Stimulated activated CD4-positive, alpha-beta T cell treated with anti-CD3 and anti-CD28 coated beads, Interleukin-2, amount 100 ng/mL, for 48 hours (primary cell): ENCODE data around the gene ITGAD.
A peak's percentile ranks its signal among the peaks of the same experiment; 100 is the strongest.
"Not testable (repeated sequence)": the region's sequence is repeated elsewhere in the genome, so short reads cannot be mapped to it uniquely, and the experiment has no call there.

ENCODE experiments used
- DNase-seq, 2 donors: peaks; one replicate each; pipeline ENCODE4 v3.0.0-alpha.2; 2020

The ITGAD gene

DNA sequence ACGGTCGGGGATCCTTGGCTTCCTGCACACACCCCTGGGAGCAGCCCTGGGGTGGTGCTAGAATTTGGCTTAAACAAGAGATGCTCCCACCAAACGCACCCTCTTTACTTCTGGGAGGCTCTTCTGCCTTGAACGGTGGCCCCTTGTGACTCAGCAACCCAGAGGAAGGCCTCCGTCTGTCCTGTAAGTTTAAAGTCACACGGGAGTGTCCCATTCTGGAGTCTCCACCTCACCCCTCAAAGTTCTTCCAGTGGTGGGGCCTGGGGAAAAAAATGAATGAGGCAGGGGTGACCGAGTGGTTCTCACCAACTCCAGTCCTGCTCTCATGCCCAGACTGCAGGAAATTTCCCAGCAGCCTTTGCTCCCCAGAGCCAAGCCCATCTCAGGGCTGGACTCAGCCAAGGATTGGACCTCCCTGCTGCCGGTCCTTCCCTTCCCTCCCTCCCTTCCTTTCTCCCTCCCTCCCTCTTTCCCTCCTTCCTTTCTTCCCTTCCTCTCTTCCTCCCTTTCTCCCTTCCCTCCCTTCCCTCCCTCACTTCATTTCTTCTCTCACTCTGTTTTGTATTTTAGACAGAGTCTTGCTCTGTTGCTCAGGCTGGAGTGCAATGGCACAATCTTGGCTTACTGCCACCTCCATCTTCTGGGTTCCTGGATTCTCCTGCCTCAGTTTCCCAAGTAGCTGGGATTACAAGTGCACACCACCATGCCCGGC, 11.4 kb downstream of the ITGAD start:
- no peak for DNase-seq

DNA sequence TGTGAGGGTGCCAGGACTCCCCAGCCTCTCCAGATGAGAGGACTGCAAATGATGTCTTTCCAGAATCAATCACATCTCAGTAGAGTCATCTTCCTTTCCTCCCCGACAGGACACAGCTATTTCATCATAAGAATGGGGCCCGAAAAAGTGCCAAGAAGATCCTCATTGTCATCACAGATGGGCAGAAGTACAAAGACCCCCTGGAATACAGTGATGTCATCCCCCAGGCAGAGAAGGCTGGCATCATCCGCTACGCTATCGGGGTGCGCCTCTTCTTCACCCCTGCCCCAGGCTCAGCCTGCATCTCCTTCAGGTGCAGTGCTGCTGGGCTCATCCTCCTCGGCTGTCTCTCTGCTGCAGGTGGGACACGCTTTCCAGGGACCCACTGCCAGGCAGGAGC, 14.3 kb downstream of the ITGAD start:
- no peak for DNase-seq

DNA sequence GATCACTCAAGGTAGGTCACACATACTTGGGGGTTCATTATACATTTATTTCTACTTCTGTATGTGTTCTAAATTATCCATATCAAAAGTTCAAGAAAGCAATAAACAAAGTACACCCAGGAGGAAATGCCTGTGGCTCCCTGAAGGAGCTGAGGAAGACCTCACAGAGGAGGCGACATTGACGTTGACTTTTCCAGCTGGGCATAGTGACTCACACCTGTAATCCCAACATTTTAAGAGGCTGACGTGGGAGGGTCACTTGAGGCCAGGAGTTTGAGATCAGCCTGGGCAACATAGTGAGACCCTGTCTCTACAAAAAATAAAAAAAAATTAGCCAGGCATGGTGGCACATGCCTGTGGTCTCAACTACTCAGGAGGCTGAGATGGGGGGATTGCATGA, 16.3 kb downstream of the ITGAD start:
- no peak for DNase-seq

DNA sequence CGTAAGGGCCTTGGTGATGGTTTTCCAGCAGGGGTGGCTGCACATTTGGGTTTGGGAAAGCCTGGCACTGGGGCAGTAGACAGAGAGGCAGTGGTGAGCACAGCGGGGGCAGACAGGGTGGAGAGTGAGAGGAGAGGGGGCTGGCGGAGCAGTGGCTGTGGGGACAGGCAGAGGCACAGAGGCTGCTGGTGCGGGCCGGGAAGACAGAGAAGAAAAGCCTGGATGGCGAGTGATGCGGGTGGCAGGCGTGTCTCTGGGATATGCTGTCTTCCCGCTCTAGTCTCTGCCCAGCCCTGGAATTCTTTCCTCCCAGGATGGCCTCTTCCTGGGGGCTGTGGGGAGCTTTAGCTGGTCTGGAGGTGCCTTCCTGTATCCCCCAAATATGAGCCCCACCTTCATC, 16.9 kb downstream of the ITGAD start:
- DNase-seq, result no peak

DNA sequence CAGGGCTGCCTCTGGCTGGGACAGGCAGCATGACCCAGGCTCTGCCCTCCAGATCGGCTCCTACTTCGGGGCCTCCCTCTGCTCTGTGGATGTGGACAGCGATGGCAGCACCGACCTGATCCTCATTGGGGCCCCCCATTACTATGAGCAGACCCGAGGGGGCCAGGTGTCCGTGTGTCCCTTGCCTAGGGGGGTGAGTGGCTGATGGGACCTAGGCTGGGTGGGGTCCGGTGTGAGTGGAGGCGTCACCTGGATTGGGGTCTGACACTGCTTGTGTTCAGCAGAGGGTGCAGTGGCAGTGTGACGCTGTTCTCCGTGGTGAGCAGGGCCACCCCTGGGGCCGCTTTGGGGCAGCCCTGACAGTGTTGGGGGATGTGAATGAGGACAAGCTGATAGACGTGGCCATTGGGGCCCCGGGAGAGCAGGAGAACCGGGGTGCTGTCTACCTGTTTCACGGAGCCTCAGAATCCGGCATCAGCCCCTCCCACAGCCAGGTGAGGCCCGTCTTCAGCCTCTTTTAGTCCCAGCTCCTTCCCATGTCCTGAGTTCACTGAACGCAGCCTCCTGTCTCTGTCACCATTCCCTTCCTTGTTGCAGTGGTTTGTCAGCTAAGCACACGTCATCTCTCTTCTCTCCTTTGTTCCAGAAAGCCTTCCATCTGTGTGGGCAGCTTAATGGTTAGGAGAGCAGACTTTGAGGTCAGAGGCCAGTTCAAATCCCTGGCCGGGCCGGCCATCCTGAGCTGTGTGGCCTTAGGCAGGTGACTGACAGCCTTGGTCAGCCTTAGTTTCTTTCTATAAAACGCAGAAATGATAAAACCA, 18.1 kb downstream of the ITGAD start:
- DNase-seq, result no peak

DNA sequence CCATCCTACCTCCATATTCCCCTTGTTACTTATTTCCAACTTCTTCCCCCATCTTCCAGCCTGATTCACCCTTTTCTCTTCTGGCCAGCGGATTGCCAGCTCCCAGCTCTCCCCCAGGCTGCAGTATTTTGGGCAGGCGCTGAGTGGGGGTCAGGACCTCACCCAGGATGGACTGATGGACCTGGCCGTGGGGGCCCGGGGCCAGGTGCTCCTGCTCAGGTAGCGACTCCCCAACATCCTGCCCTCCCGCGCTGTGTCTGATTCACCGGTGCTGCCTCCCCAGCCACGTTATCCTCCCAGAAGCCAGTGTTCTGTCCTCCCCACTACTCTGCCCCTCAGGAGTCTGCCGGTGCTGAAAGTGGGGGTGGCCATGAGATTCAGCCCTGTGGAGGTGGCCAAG, 19.6 kb downstream of the ITGAD start:
- DNase-seq, result no peak

DNA sequence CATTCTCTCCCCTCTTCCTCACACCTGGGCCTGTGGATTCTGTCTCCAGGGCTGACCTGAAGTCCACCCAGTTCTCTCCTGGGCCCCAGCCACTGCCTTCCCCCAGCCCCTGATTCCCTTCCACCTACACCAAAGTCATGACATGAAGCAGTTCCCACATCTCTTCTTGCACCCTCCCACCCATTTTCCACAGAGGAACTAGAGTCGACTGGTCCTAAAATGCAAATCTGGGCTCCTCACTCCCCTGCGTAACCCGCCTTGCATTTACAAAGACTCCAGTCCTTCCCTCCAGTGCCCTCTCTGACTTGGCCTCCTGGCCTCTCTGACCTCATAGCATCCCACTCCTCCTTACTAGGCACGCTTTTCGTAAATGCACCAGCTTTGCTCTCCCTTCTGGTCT, 20.2 kb downstream of the ITGAD start:
- DNase-seq, result no peak

DNA sequence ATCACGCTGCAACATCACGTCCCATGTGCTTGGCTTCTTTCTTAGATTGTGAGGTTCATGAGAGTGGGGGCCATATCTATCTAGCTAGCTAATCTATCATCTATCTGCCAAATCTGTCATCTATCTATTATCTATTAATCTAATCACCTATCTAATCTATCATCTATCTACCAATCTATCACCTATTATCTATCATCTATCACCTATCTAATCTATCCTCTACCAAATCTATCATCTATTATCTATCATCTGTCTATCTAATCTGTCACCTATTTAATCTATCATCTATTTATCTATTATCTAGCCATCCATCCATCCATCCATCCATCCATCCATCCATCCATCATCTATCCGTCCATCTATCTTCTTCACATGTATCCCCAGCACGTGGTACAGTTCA, 20.8 kb downstream of the ITGAD start:
- no peak for DNase-seq

DNA sequence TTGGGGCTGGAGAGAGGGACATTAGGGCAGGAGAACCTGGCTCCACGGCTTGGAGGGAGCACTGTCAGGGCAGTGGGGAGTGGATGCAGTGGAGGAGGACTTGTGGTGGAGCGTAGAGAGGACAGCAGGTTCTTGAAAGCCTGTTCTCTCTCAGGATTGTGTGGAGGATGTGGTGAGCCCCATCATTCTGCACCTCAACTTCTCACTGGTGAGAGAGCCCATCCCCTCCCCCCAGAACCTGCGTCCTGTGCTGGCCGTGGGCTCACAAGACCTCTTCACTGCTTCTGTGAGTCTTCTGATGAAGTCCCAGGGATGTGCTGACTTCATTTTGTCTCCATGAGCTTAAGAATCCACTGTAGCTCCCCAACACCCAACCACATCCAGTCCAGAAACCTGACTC, 21.6 kb downstream of the ITGAD start:
- DNase-seq, result no peak

DNA sequence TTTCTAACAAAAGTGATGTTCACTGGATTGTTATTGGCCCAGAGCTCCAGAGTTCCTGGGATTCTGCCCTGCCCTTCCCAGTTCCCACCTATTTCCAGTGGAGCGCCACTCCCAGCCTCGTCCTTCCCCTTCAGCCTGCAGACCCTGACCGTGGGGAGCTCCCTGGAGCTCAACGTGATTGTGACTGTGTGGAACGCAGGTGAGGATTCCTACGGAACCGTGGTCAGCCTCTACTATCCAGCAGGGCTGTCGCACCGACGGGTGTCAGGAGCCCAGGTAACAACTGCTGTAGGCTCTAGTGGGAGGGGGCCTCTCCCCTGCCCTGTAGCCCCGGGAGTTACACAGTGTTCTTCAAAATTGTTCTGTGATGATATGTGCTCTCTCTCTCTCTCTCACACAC, 23.2 kb downstream of the ITGAD start:
- no peak for DNase-seq

DNA sequence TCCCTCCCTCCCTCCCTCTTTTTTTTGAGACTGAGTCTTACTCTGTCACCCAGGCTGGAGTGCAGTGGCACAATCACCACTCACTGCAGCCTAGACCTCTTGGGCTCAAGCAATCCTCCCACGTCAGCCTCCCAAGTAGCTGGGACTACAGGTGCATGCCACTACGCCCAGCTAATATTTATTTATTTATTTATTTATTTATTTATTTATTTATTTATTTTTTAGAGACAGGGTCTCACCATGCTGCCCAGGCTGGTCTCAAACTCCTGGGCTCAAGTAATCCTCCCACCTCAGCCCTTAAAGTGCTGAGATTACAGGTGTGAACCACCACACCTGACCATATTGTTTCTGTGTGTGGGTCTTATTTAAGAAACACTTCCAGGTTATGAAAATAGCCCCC, 23.9 kb downstream of the ITGAD start:
- not testable (repeated sequence) for DNase-seq

DNA sequence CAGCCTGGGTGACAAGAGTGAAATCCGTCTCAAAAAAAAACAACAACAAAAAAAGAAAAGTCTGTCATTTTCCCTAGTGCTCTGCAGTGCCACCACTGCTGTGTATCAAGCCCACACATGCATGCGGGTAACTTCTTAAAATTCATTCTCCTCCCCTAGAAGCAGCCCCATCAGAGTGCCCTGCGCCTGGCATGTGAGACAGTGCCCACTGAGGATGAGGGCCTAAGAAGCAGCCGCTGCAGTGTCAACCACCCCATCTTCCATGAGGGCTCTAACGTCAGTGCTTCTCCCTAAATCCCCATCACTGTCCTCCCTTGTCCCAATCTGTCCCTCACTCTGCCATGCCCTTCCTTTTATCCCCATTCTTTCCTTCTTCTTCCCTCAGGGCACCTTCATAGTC, 24.8 kb downstream of the ITGAD start:
- no peak for DNase-seq

DNA sequence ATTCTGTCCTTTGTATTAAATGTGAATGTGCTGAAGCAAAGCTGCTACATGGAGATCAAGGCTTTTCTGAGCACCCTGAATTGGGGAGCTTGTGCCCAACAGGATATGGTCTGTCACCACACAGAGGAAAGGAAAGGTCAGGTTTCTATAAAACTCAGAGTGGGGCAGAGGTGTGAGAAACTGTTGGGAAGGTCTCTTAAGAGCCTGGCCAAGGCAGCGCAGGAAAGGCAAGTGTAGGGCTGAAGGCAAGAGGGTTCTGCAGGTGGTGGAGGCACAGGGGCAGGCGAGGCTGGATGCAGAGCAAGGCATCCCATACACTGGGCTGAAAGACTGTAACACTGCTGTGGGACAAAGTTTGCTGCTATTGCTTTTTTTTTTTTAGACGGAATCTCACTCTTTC, 26.9 kb downstream of the ITGAD start:
- DNase-seq, result no peak

DNA sequence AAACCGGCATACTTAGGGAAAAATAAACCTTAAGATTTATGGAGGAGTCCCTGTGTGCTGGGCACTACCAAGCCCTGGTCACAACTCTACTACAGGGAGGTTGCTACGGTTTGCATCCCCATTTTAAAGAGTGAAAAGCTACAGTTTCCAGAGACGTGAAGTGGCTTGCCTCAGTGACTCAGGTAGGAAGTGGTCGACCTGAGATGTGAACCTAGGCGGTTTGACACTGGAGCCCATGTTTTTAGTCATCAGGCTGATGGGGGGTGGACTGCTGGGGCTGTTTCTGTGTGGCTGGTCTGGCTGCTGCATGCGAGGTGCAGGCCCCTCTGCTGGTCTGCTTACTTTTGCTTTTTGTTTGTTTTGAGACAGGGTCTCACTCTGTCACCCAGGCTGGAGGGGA, 28.5 kb downstream of the ITGAD start:
- peak; percentile 44 to 47 for DNase-seq

DNA sequence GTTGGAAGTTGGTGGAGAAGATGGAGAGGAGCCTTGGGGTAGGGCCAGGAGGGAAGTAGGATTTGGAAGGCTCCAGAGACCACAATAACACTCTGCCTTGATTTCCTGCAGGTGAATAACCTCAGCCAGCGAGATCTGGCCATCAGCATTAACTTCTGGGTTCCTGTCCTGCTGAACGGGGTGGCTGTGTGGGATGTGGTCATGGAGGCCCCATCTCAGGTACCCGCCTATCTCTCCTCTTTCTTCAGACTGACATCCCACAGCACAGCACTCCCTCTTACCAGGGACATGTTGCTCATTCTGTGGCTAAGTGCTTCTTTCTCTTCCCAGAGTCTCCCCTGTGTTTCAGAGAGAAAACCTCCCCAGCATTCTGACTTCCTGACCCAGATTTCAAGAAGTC, 30.1 kb downstream of the ITGAD start:
- no peak for DNase-seq

DNA sequence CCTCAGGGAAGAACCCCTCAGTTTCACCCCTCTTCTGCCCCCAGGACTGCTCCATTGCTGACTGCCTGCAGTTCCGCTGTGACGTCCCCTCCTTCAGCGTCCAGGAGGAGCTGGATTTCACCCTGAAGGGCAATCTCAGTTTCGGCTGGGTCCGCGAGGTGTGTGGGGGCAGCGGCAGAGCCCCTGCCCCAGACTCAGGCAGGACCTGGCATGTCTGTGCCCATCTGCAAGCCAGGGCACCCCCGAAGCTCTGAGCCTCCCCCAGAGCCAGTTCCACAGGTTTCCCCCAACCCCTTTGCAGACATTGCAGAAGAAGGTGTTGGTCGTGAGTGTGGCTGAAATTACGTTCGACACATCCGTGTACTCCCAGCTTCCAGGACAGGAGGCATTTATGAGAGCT, 30.7 kb downstream of the ITGAD start:
- no peak for DNase-seq

DNA sequence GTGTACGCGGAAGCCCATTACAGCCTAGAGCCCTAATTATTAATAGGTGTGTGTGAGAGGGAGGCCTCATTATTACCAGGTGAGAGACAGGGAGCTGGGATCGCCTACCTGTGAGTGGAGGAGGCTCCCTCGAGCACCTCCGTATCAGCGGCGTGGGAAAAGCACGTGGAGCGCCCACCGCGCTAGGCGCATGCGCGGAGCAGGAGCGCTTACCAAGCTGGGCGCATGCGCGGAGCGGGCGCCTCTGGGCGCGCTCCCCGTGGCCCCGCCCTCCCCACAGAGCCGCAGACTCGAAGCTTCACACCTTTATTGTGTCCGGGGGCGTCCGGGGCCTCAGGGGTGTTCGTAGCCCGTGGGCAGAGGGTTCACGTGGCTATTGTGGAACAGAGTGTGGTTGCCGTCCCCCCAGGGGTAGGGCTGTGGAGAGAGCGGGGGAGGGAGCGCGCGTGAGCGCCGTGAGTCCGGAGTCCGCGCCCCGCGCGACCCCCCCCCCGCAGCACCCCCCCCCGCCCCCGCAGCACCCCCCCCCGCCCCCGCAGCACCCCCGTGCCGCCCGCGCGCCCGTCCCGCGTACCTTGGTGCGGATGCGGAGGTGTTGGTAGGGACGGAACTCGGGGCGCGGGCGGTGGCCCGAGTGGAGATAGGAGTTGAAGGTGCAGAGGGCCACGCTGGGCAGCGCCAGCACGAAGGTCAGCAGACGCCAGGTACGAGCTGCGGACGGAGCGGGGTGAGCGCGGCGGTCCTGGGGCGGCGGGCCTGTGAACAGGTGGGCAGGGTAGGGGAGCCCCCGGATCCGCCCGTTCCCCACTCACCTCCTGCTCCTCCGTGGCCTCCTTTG, 34.5 kb downstream of the ITGAD start:
- peak in 1 of 2 donors; percentile 58 for DNase-seq

DNA sequence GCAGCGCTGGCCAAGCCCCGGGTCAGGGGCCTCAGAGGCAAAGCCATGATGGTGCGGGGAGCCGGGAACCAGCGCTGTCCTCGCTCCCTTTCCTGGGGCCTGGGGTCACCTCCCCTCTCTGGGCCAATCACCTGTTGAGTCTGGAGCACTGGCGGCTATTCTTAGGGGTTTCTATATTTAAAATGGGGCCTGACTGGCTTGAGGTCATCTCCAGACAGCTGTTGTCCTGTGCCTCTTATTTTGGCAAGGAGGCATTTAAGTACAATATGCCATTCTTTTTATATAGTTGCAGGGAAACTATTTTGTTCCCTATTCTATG, 35.1 kb downstream of the ITGAD start, which contains the start of gene COX6A2:
COX6A2 (minus strand) TSS at position 82 of the 319 bp plus-strand sequence; CDS start at position 47, 35 bp downstream.
- DNase-seq, result no peak

DNA sequence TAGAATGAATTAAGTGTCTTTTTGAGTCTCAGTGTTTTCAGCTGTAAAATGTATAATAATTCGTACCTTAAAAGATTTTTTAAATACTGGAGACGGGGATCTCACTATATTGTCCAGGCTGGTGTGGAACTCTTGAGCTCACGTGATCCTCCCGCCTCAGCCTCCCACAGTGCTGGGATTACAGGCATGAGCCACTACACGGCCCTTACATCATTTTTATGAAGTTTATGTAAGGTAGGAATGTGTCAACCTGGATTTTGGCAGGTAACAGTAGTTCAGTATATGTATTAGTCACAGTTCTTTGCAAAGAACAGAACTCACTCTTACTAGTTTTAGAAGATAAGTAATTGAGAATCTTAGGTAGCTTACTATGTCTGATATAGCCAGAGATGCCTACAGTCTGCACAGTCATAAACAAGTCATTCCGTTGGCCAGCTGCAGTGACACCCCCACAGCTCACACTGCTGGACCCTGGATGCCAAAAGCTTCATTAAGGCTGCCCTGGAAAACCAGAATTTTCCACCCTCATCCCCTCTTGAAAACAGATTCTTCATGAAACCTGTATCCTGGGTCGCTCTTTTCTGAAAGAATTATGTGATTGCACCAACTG, 35.6 kb downstream of the ITGAD start:
- DNase-seq, result no peak

DNA sequence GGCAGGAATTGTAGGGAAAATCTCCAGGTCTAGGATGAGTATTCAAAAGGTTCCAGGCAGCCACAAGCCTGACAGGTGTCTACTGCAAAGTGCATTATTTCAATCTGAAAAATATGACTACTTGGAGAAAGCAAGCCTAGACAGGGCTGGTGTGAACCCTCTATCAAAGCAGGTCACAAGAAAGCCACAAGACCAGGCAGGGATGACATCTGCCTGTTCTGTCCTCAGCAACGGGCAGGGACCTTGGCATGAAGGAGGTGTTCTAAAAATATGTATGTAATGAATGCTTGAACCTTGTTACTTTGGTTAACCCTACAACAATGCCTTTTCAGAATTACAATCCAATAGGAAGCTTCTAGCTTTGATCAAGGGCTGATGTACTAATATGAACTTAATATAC, 36.2 kb downstream of the ITGAD start:
- no peak for DNase-seq

DNA sequence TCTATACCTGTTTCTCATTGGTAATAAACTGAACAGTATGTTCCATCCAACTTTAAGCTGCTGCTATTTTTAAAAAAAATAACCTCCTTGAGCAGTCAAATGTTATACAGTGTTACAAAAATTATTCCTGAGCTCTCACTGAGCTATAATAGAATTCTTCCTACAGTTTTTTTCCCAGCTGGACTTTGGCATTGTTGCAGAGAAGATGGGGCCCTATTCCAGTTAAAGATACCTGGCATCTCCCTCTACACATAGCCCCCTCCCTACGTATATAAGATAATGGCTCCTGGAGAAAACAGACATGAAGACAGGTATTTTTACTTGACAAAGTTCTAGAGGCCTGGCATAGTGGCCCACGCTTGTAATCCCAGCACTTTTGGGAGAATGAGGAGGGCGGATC, 36.7 kb downstream of the ITGAD start:
- no peak for DNase-seq

DNA sequence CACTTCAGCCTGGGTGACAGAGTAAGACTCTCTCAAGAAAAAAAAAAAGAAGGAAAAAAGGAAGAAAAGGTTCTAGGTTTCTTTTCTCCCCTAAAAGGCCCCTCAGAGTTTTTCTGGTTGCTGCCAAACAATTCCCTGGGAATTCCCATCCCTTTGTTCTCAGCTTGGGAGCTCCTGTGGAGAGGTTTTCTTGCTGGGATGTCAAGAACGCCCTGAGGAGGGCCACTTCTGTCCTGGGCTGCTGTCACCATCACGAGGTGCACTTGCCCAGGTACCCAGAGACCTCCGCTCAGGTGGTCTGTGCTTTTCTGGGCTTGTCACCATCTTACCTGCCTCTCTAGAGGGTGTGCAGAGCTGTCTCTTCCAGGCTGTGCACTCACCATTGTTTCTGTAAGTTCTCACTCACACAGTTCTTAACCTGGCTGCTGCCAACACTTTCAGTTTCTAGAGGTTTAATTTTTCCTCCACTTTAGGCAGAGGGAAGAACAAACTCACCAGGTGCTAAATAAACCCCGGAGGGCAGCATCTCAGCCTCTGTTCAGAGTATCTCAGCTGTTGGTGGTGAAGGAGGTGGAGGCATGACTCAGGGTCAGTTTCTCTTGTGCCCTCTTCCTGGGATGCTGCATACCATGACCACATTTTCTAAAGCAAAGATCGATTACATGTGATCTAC, 37.4 kb downstream of the ITGAD start:
- no peak for DNase-seq
